ENCODE results near the gene SMIM36. TPM values are rescaled to one million over a fixed set of nuclear protein-coding genes. Genes with fewer than 3 reads are reported as not detected.

Gene SMIM36
- total and polyA plus RNA-seq, 10 of the 15 experiments (the other 5 are each of a cell fraction or from before 2014, with no cell fraction given) = not detected

DNA sequence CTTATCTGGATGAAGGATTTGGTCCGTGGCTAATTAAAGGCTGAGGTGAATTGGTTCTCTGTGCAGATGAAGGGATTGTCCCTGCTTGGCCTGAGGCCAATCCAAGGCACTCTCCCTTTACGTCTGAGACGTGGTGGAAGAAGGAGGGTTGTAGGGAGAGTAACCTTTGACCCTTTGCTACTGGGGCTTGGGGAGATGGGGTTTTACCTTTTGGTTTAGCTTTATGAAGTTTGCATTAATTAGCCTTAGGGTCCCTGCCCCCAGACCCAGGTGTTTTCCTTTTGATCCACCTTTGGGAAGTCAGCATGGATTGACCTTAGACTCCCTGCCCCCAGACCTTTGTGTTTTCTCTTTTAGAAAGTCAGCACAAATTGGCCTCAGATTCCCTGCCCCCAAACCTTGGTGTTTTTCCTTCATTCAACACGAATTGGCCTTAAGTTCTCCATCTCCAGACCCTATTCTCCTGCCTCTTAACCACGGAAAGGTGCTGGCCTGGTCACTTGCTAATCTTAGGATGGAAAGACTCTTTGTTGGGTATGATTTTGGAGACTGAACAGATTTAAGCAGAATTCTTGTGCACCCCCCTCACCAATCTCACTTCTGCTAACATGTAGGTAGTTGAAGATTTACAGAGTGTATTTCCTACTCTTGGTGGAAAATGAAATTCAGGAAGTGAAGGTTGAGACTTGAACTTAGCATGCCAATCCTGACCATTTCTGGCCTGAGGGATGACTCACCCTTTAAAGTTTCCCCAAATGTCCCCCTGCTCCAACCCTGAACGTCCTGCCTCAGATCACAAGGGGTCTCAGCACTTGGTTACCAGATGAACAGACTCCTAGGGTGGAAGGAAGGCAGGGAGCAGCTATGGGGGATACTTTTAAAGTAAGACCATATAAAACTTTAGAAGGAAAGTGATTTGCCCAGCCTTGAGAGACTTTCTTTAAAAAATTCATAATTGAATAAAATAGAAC lies 66.5 kb downstream of the SMIM36 start (continued):
- TF ChIP-seq EGR1 (IDR thresholded peaks at IDR 0.05; ENCODE audit: borderline replicate concordance in 1 of 2, low read depth in 2 of 2, low read length in 2 of 2) (no peak), SUZ12 (IDR thresholded peaks at IDR 0.05; ENCODE audit: unreplicated experiment) (no peak), EZH2 (IDR thresholded peaks at IDR 0.05; ENCODE audit: borderline replicate concordance, control insufficient read depth, low read depth, low read length) (no peak), ATF7 (IDR thresholded peaks at IDR 0.05; ENCODE audit: low read depth) (no peak; the same call in 1 of the 2 replicates), NBN (IDR thresholded peaks at IDR 0.05) (0 out of 2 replicates have a peak, but pooled peaks have one; percentile 42), HCFC1 (IDR thresholded peaks at IDR 0.05; ENCODE audit: low read length) (no peak), GATAD2B (conservative IDR thresholded peaks at IDR 0.05; ENCODE audit: low read depth) (no peak), STAT3 (IDR thresholded peaks at IDR 0.05; ENCODE audit: low read depth, low read length) (no peak), CBX3 (IDR thresholded peaks at IDR 0.05; ENCODE audit: borderline replicate concordance, low read depth) (no peak), JUND (IDR thresholded peaks at IDR 0.05; ENCODE audit: low read depth, low read length) (0 out of 2 replicates have a peak, but pooled peaks have one; percentile 26), BMI1 (IDR thresholded peaks at IDR 0.05; ENCODE audit: borderline replicate concordance) (no peak), SMC3 (IDR thresholded peaks at IDR 0.05; ENCODE audit: borderline replicate concordance, low read length) (no peak), GABPA (IDR thresholded peaks at IDR 0.05; ENCODE audit: low read depth) (no peak), SREBF2 (IDR thresholded peaks at IDR 0.05; ENCODE audit: low read length) (no peak), PAX5 (IDR thresholded peaks at IDR 0.05; ENCODE audit: borderline replicate concordance, low read depth, low read length) (no peak), ZNF384 (IDR thresholded peaks at IDR 0.05; ENCODE audit: borderline replicate concordance, low read depth, low read length) (no peak), PML (IDR thresholded peaks at IDR 0.05; ENCODE audit: low read length) (no peak), FOXM1 (IDR thresholded peaks at IDR 0.05; ENCODE audit: low read depth, low read length) (no peak; the same call in 1 of the 2 replicates), BACH1 (IDR thresholded peaks at IDR 0.05; ENCODE audit: borderline replicate concordance) (peak; percentile 66; the same call in 1 of the 2 replicates), NFYA (IDR thresholded peaks at IDR 0.05; ENCODE audit: borderline replicate concordance, low read depth, low read length) (no peak), CBX5 (IDR thresholded peaks at IDR 0.05; ENCODE audit: low read depth) (no peak), YBX1 (IDR thresholded peaks at IDR 0.05) (no peak)
- TF ChIP-seq, protein P1, sequence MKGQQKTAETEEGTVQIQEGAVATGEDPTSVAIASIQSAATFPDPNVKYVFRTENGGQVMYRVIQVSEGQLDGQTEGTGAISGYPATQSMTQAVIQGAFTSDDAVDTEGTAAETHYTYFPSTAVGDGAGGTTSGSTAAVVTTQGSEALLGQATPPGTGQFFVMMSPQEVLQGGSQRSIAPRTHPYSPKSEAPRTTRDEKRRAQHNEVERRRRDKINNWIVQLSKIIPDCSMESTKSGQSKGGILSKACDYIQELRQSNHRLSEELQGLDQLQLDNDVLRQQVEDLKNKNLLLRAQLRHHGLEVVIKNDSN (IDR thresholded peaks at IDR 0.05; ENCODE audit: borderline replicate concordance, extremely low read length, insufficient read depth, low read depth, low read length) = no peak
- TF ChIP-seq, protein P2, sequence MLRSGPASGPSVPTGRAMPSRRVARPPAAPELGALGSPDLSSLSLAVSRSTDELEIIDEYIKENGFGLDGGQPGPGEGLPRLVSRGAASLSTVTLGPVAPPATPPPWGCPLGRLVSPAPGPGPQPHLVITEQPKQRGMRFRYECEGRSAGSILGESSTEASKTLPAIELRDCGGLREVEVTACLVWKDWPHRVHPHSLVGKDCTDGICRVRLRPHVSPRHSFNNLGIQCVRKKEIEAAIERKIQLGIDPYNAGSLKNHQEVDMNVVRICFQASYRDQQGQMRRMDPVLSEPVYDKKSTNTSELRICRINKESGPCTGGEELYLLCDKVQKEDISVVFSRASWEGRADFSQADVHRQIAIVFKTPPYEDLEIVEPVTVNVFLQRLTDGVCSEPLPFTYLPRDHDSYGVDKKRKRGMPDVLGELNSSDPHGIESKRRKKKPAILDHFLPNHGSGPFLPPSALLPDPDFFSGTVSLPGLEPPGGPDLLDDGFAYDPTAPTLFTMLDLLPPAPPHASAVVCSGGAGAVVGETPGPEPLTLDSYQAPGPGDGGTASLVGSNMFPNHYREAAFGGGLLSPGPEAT (IDR thresholded peaks at IDR 0.05; ENCODE audit: low read depth) = peak; percentile 77
- TF ChIP-seq, protein P3, sequence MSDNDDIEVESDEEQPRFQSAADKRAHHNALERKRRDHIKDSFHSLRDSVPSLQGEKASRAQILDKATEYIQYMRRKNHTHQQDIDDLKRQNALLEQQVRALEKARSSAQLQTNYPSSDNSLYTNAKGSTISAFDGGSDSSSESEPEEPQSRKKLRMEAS (IDR thresholded peaks at IDR 0.05; ENCODE audit: low read depth, low read length) = no peak
- TF ChIP-seq, protein P4, sequence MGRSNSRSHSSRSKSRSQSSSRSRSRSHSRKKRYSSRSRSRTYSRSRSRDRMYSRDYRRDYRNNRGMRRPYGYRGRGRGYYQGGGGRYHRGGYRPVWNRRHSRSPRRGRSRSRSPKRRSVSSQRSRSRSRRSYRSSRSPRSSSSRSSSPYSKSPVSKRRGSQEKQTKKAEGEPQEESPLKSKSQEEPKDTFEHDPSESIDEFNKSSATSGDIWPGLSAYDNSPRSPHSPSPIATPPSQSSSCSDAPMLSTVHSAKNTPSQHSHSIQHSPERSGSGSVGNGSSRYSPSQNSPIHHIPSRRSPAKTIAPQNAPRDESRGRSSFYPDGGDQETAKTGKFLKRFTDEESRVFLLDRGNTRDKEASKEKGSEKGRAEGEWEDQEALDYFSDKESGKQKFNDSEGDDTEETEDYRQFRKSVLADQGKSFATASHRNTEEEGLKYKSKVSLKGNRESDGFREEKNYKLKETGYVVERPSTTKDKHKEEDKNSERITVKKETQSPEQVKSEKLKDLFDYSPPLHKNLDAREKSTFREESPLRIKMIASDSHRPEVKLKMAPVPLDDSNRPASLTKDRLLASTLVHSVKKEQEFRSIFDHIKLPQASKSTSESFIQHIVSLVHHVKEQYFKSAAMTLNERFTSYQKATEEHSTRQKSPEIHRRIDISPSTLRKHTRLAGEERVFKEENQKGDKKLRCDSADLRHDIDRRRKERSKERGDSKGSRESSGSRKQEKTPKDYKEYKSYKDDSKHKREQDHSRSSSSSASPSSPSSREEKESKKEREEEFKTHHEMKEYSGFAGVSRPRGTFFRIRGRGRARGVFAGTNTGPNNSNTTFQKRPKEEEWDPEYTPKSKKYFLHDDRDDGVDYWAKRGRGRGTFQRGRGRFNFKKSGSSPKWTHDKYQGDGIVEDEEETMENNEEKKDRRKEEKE (IDR thresholded peaks at IDR 0.05) = no peak
